HepG2 (cell line): ENCODE measurements around the gene ARHGAP29. TPM values are rescaled to one million over a fixed set of nuclear protein-coding genes. Genes with fewer than 3 reads are reported as not detected.
"Not testable (repeated sequence)": the region's sequence is repeated elsewhere in the genome, so short reads cannot be mapped to it uniquely, and the experiment has no call there.

Experiments used
- ATAC-seq: fragments of 200-7000 bp; cut with Tn5 transposase; 3 replicates; pipeline ENCODE4 v1.9.1; 2020; ENCODE audit warnings: mild to moderate bottlenecking, moderate library complexity
- BruUV-seq: library from RNA; stranded (reverse); fragments of 400-500 nt; replicated peaks from 2 replicates; lab custom pipeline; 2021; lab: Mats Ljungman, UMichigan
- CTCF ChIA-PET: fragments of 300-600 bp; formaldehyde crosslinking; extraction: SDS; loops from one replicate; lab custom pipeline; 2021; ENCODE audit warnings: low total read pairs, inconsistent platforms, low intra/inter-chr PET ratio; lab: Yijun Ruan, JAX
- POLR2A ChIA-PET: fragments of 350-600 bp; sonication (Branson Sonifier 250); formaldehyde crosslinking; loops from one replicate; lab custom pipeline; 2020; ENCODE audit warnings: antibody characterized with exemption, inconsistent platforms; lab: Yijun Ruan, JAX
- DNase-seq: peaks from one replicate; pipeline ENCODE4 v3.0.0-alpha.2; 2015; ENCODE audit warnings: low spot score
- FAIRE-seq: peaks from 3 replicates; lab custom pipeline; 2011; peaks lifted over from hg19 to GRCh38; lab: Jason Lieb, UNC
- H2AFZ ChIP-seq: one replicate; pipeline ENCODE4 v1.6.1; 2011; ENCODE audit warnings: low read length, inconsistent platforms
- H3K27ac ChIP-seq: fragments of 300-600 bp; 3 replicates; pipeline ENCODE4 v1.8.0; 2011; ENCODE audit warnings: mixed run types, mild to moderate bottlenecking, mixed read lengths, low read length, inconsistent platforms; ENCODE audit not compliant: insufficient read depth; ENCODE audit errors: extremely low read length
- H3K27me3 ChIP-seq, 2 experiments: fragments of 200-600 bp in 1 of 2; 2 replicates in 1 of 2; 3 replicates in 1 of 2; pipeline versions ENCODE4 v1.6.0 to v1.8.0; 2011; ENCODE audit warnings: low read length in 2 of 2, mild to moderate bottlenecking in 2 of 2, moderate library complexity in 2 of 2, inconsistent platforms in 1 of 2; ENCODE audit not compliant: insufficient read depth in 2 of 2, control insufficient read depth in 1 of 2
- H3K36me3 ChIP-seq, 2 experiments: fragments of 200-600 bp in 1 of 2; replicated peaks in 1 of 2; 2 replicates in 1 of 2; 3 replicates in 1 of 2; pipeline versions ENCODE4 v1.5.1 to v1.8.0; 2011; ENCODE audit warnings: low read length in 2 of 2, inconsistent platforms in 1 of 2; ENCODE audit not compliant: insufficient read depth in 2 of 2, control insufficient read depth in 1 of 2
- H3K4me1 ChIP-seq: 2 replicates; pipeline ENCODE4 v1.5.1; 2012; ENCODE audit warnings: low read length, inconsistent platforms; ENCODE audit not compliant: insufficient read depth
- H3K4me2 ChIP-seq: 2 replicates; pipeline ENCODE4 v1.6.0; 2011; ENCODE audit warnings: low read depth, low read length, inconsistent platforms
- H3K4me3 ChIP-seq, 3 experiments: fragments of 200-600 bp in 1 of 3; sonication (generic), shearing (Covaris generic) in 1 of 3; replicated peaks in 1 of 3; 2 replicates each; pipeline ENCODE4 v1.5.1; 2011 to 2016; ENCODE audit warnings: low read length in 3 of 3, inconsistent platforms in 2 of 3, low read depth in 2 of 3, mild to moderate bottlenecking in 2 of 3, control low read depth in 1 of 3, mixed read lengths in 1 of 3; ENCODE audit not compliant: insufficient read depth in 1 of 3
- H3K79me2 ChIP-seq: one replicate; pipeline ENCODE4 v1.6.1; 2011; ENCODE audit warnings: low read length, inconsistent platforms; ENCODE audit not compliant: insufficient read depth
- H3K9ac ChIP-seq: 2 replicates; pipeline ENCODE4 v1.6.0; 2011; ENCODE audit warnings: mild to moderate bottlenecking, low read depth, low read length, inconsistent platforms; ENCODE audit not compliant: insufficient read depth
- H3K9me3 ChIP-seq: 2 replicates; pipeline ENCODE4 v1.5.1; 2012; ENCODE audit warnings: mild to moderate bottlenecking, low read length
- H4K20me1 ChIP-seq: 2 replicates; pipeline ENCODE4 v1.6.0; 2011; ENCODE audit warnings: inconsistent platforms, mild to moderate bottlenecking, low read length, moderate library complexity; ENCODE audit not compliant: insufficient read depth
- NFKBIZ ChIP-seq: IDR thresholded peaks from 2 replicates; pipeline ENCODE4 v1.6.1; 2018; ENCODE audit warnings: missing genetic modification reagents, missing compliant biosample characterization
- RXRB ChIP-seq: IDR thresholded peaks from 2 replicates; pipeline ENCODE4 v1.6.1; 2016; ENCODE audit warnings: borderline replicate concordance, missing genetic modification reagents, missing compliant biosample characterization
- WGBS: methylation state at CpG from one replicate; pipeline ENCODE4 v1.1.6; 2017; ENCODE audit warnings: low lambda C conversion rate; 5-methylcytosine and 5-hydroxymethylcytosine counted together
- in situ Hi-C: cut with HindIII; loops from 2 replicates; pipeline ENCODE4 v1.10.0; 2017; ENCODE audit warnings: low pct_unique_long_range_greater_than_20kb; ENCODE audit not compliant: extremely low pct_ligation_motif_present
- intact Hi-C: fragments of 100-400 bp; cut with micrococcal nuclease; formaldehyde crosslinking; loops from one replicate; pipeline ENCODE4 v1.10.0; 2022; ENCODE audit not compliant: unreplicated experiment
- polyA plus RNA-seq, 8 experiments: library from polyadenylated mRNA; depleted of rRNA in 3 of 8; stranded (reverse) in 7 of 8; unstranded in 1 of 8; fragments of >200 nt; fragmentation: Illumina TruSeq in 4 of 8; extraction: Trizol in 4 of 8; gene quantifications; 2 replicates each; pipeline versions ENCODE4 v1.2.1 to v1.2.3, GENCODE V29; 2011 to 2016; ENCODE audit warnings: low read depth in 4 of 8, missing spikeins in 1 of 8, mixed read lengths in 1 of 8; ENCODE audit not compliant: insufficient read depth in 1 of 8
- total RNA-seq, 5 experiments: library from RNA; depleted of rRNA; stranded (reverse); fragments of >200 nt; fragmentation: Illumina TruSeq; extraction: Trizol; gene quantifications; 2 replicates each; pipeline ENCODE4 v1.2.3, GENCODE V29; 2016; ENCODE audit warnings: low read depth in 1 of 5

ARHGAP29 gene
- total and polyA plus RNA-seq, 2 of the 13 experiments (the other 11 are each of a cell fraction or from before 2014, with no cell fraction given): 12.8 to 18.3 TPM

DNA sequence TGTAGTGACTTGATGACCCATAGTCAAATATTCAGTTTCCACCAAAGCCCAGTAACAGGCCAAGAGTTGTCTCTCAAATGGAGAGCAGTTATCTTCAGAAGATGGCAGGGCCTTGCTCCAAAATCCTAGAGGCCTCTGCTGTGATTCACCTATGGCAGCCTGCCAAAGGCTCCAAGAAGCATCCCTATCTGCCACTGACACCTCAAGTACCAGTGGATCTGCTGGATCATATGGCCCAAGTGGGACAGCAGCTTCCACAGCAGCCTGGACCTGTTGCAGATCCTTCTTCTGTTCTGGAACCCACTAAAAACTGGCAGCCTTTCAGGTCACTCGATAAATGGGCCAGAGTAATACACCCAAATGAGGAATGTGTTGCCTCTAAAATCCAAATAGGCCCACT lies 73.3 kb downstream of the ARHGAP29 start:
- H3K79me2 ChIP-seq, H4K20me1 ChIP-seq, H3K9ac ChIP-seq, H3K27ac ChIP-seq, ATAC-seq, H3K9me3 ChIP-seq, H3K4me3 ChIP-seq, intact Hi-C loops, H3K27me3 ChIP-seq, BruUV-seq, FAIRE-seq, CTCF ChIA-PET, H2AFZ ChIP-seq, POLR2A ChIA-PET, DNase-seq, in situ Hi-C loops, H3K4me1 ChIP-seq, H3K36me3 ChIP-seq, H3K4me2 ChIP-seq: not testable (repeated sequence)
- 17% methylated on average over 1 of the region's 1 CpG for WGBS

DNA sequence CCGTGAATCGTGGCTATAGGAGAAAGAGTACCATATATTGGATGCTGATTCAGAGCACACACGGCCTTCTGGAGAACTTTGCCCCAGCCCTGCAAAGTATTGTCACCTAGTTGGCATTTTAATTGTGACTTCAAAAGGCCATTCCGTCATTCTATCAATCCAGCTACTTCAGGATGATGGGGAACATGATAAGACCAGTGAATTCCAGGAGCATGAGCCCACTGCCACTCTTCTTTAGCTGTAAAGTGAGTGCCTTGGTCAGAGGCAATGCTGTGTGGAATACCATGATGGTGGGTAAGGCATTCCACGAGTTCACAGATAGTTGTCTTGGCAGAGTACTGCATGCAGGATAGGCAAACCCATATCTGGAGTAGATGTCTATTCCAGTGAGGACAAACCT lies 74.1 kb downstream of the ARHGAP29 start:
- H3K4me2 ChIP-seq, H4K20me1 ChIP-seq, H3K27ac ChIP-seq, intact Hi-C loops, H2AFZ ChIP-seq, FAIRE-seq, H3K9ac ChIP-seq, CTCF ChIA-PET, H3K79me2 ChIP-seq, in situ Hi-C loops, H3K27me3 ChIP-seq, H3K4me3 ChIP-seq, BruUV-seq, H3K4me1 ChIP-seq, H3K36me3 ChIP-seq, POLR2A ChIA-PET, H3K9me3 ChIP-seq, ATAC-seq: not testable (repeated sequence)
- WGBS: 4% methylated on average over 4 of the region's 5 CpGs
- DNase-seq: peak; percentile 7

DNA sequence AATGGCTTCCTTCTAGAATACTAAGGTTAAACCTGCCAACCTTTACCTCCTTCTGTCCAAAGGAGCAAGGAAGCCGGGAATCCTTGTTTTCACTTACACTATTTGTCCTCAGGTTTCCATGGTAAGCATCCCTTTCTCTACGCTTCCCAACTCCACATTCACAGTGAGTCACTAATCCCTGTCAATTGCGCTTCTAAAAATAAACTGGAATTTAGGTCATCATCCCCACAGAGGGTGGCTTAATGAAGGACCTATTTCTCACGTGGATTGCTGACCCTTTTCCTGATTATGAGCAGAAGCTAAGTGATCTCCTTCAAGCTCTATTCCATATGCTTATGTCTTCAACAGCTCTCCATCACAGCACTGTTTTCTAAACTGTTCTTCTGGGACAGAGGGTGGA lies 76.6 kb downstream of the ARHGAP29 start:
- BruUV-seq: no TSS peak
- ATAC-seq: no peak
- peak; percentile 6 for DNase-seq
- Histone ChIP-seq H2AFZ (no peak overlapping the region), H3K36me3 (no peaks in the 10 kb centered on the region), H3K9me3 (no peaks in the 10 kb centered on the region), H3K4me1 (0 out of 2 replicates have a peak, but pooled peaks cover 5% of the 10 kb centered on the region), H3K79me2 (no peaks in the 10 kb centered on the region), H3K4me3 (no peak overlapping the region), H3K27me3 (0 out of 5 replicates have a peak, but pooled peaks cover 0 to 4% of the 10 kb centered on the region in 2 experiments), H3K4me2 (no peak overlapping the region), H3K27ac (no peak overlapping the region), H4K20me1 (no peaks in the 10 kb centered on the region), H3K9ac (no peak overlapping the region)
- ChIA-PET POLR2A (no interaction called here), CTCF (no interaction called here)
- in situ Hi-C loops (no loop called here), intact Hi-C loops (no loop called here)
- FAIRE-seq: no peak
- WGBS: 23% methylated on average over 4 of the region's 4 CpGs
- TF ChIP-seq NFKBIZ (no peak), RXRB (no peak)
